Measurements from ENCODE around the gene SLC15A2.

The SLC15A2 gene

GRCh38 chr3:121980450-121980796 is 86.2 kb downstream of the SLC15A2 start:
- no peak for TF ChIP-seq CTCF (IDR thresholded peaks at IDR 0.05; ENCODE audit: extremely low read depth, missing control alignments)
- no peak for DNase-seq (ENCODE audit: low spot score)

- TF ChIP-seq CTCF (IDR thresholded peaks at IDR 0.05; ENCODE audit: extremely low read depth, missing control alignments): no peak
- DNase-seq (ENCODE audit: low spot score): no peak
Measured at GRCh38 chr3:121981473-121981872, 87.3 kb downstream of the SLC15A2 start.

- DNase-seq (ENCODE audit: low spot score): no peak
- TF ChIP-seq CTCF (IDR thresholded peaks at IDR 0.05; ENCODE audit: extremely low read depth, missing control alignments): no peak
Measured at GRCh38 chr3:121985846-121986245, 91.6 kb downstream of the SLC15A2 start.

- no peak for DNase-seq (ENCODE audit: low spot score)
- no peak for TF ChIP-seq CTCF (IDR thresholded peaks at IDR 0.05; ENCODE audit: extremely low read depth, missing control alignments)
Measured at GRCh38 chr3:121988146-121988545, 93.9 kb downstream of the SLC15A2 start.

- no peak for DNase-seq (ENCODE audit: low spot score)
- TF ChIP-seq CTCF (IDR thresholded peaks at IDR 0.05; ENCODE audit: extremely low read depth, missing control alignments): no peak
Measured at GRCh38 chr3:121989943-121990342, 95.7 kb downstream of the SLC15A2 start.

GRCh38 chr3:121992601-121993560 is 98.7 kb downstream of the SLC15A2 start:
- TF ChIP-seq CTCF (IDR thresholded peaks at IDR 0.05; ENCODE audit: extremely low read depth, missing control alignments): no peak
- peak; percentile 63 for DNase-seq (ENCODE audit: low spot score)
